ENCODE data around the gene FAM149B1. TPM values are rescaled to one million over a fixed set of nuclear protein-coding genes. Genes with fewer than 3 reads are reported as not detected.
"Not testable (repeated sequence)": the region's sequence is repeated elsewhere in the genome, so short reads cannot be mapped to it uniquely, and the experiment has no call there.

Gene FAM149B1
- total RNA-seq, 1 experiment from 2014 or later, result 17.5 TPM

- ChIA-PET POLR2A (no interaction called here), CTCF (no interaction called here)
- no peaks in the 10 kb centered on the region for H3K27me3 ChIP-seq (ENCODE audit: insufficient read depth, low read length)
Observed at GRCh38 chr10:73141603-73142002, 26.3 kb upstream of the FAM149B1 start.

GRCh38 chr10:73150633-73151413 lies 17.1 kb upstream of the FAM149B1 start:
- ATAC-seq, result not testable (repeated sequence)

More at GRCh38 chr10:73141603-73142002, 26.3 kb upstream of the FAM149B1 start:
- no peak for ATAC-seq
- Histone ChIP-seq H3K27ac (ENCODE audit: low read depth, low read length) (no peak overlapping the region), H3K9me2 (ENCODE audit: insufficient read depth) (no peaks in the 10 kb centered on the region), H3K4me2 (ENCODE audit: low read length) (no peak overlapping the region), H3K9me3 (ENCODE audit: control insufficient read depth in 1 of 2, insufficient read depth in 1 of 2, low read depth in 1 of 2, low read length in 2 of 2) (no peaks in the 10 kb centered on the region), H4K20me1 (ENCODE audit: insufficient read depth) (no peaks in the 10 kb centered on the region), H3K9ac (ENCODE audit: low read length) (no peak overlapping the region), H3K79me2 (ENCODE audit: insufficient read depth, low read length) (no peaks in the 10 kb centered on the region), H2AFZ (ENCODE audit: low read depth, low read length, poor library complexity, severe bottlenecking) (no peak overlapping the region), H3K4me3 (replicated peaks in 1 of 2; ENCODE audit: low read depth in 1 of 2, low read length in 2 of 2) (no peak overlapping the region), H3K4me1 (ENCODE audit: control insufficient read depth in 1 of 2, insufficient read depth in 2 of 2, low read length in 2 of 2) (no peaks in the 10 kb centered on the region; a peak in 1 of 4 replicates), H3K36me3 (ENCODE audit: control insufficient read depth in 1 of 2, insufficient read depth in 2 of 2, low read length in 2 of 2) (peaks cover 9 to 39% of the 10 kb centered on the region in 2 experiments; a peak in 3 of 4 replicates)
- intact Hi-C loops (cut with micrococcal nuclease), result no loop called here
- RAD21 ChIA-PET (ENCODE audit: low non-redundant PET in 1 of 2, low total read pairs in 2 of 2, uncharacterized antibody in 2 of 2, unreplicated experiment in 2 of 2), result no interaction called here
- no TSS peak for BruUV-seq (replicated peaks)
- no peak for DNase-seq (ENCODE audit: low read depth, low spot score)
- TF ChIP-seq EGR1 (IDR thresholded peaks at IDR 0.05; ENCODE audit: low read depth), result no peak
- no peak for TF ChIP-seq ATF3 (IDR thresholded peaks at IDR 0.05)
- TF ChIP-seq YY1 (IDR thresholded peaks at IDR 0.05; ENCODE audit: extremely low read depth, insufficient replicate concordance, low read depth, low read length), result no peak
- TF ChIP-seq, protein P1, sequence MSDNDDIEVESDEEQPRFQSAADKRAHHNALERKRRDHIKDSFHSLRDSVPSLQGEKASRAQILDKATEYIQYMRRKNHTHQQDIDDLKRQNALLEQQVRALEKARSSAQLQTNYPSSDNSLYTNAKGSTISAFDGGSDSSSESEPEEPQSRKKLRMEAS (IDR thresholded peaks at IDR 0.05), result no peak
- no peak for TF ChIP-seq ZFX (IDR thresholded peaks at IDR 0.05)
- TF ChIP-seq EZH2 (IDR thresholded peaks at IDR 0.05), result no peak

More at GRCh38 chr10:73150633-73151413, 17.1 kb upstream of the FAM149B1 start:
- Histone ChIP-seq H3K36me3 (ENCODE audit: control insufficient read depth in 1 of 2, insufficient read depth in 2 of 2, low read length in 2 of 2) (peaks cover 24 to 39% of the 10 kb centered on the region in 2 experiments), H3K79me2 (ENCODE audit: insufficient read depth, low read length) (peaks cover 10% of the 10 kb centered on the region; the same call in 1 of the 2 replicates)
- intact Hi-C loops (cut with micrococcal nuclease); BruUV-seq (replicated peaks); H3K9me2 ChIP-seq (ENCODE audit: insufficient read depth); H3K9me3 ChIP-seq (ENCODE audit: control insufficient read depth in 1 of 2, insufficient read depth in 1 of 2, low read depth in 1 of 2, low read length in 2 of 2); H3K9ac ChIP-seq (ENCODE audit: low read length); H3K27ac ChIP-seq (ENCODE audit: low read depth, low read length); H3K4me3 ChIP-seq (replicated peaks in 1 of 2; ENCODE audit: low read depth in 1 of 2, low read length in 2 of 2); H3K27me3 ChIP-seq (ENCODE audit: insufficient read depth, low read length); H4K20me1 ChIP-seq (ENCODE audit: insufficient read depth); RAD21 ChIA-PET (ENCODE audit: low non-redundant PET in 1 of 2, low total read pairs in 2 of 2, uncharacterized antibody in 2 of 2, unreplicated experiment in 2 of 2); POLR2A ChIA-PET; CTCF ChIA-PET; DNase-seq (ENCODE audit: low read depth, low spot score); H3K4me2 ChIP-seq (ENCODE audit: low read length); H3K4me1 ChIP-seq (ENCODE audit: control insufficient read depth in 1 of 2, insufficient read depth in 2 of 2, low read length in 2 of 2); H2AFZ ChIP-seq (ENCODE audit: low read depth, low read length, poor library complexity, severe bottlenecking): not testable (repeated sequence)

All from HCT116 (cell line).